Measurements from ENCODE around the gene BRD4. TPM values are rescaled to one million over a fixed set of nuclear protein-coding genes. Genes with fewer than 3 reads are reported as not detected.

The BRD4 gene
- total and polyA plus RNA-seq, 2 donors (not counting 3 experiments of a cell fraction or from before 2014, with no cell fraction given): 14.9 to 125 TPM

GRCh38 chr19:15253061-15253460, 79.3 kb downstream of the BRD4 start:
- FAIRE-seq (no peak), DNase-seq (ENCODE audit: low read depth, low spot score) (no peak)
- H3K36me3 ChIP-seq (ENCODE audit: control insufficient read depth in 2 of 2, extremely low read depth in 1 of 2, insufficient read depth in 2 of 2, low read length in 2 of 2): peaks cover 28 to 58% of the 10 kb centered on the region in 2 experiments
- peaks cover 42% of the 10 kb centered on the region for H3K4me1 ChIP-seq (ENCODE audit: control insufficient read depth, extremely low read depth, insufficient read depth, low read length)
- H3K27me3 ChIP-seq (ENCODE audit: control insufficient read depth in 2 of 2, insufficient read depth in 2 of 2, low read length in 2 of 2): no peaks in the 10 kb centered on the region
- dilution Hi-C loops (cut with MboI; ENCODE audit: extremely low pct_ligation_motif_present, low sequenced_read_pairs) (no loop called here), intact Hi-C loops (cut with micrococcal nuclease) (loop anchor here (5.0 to 10.0 kb wide), 2 partner anchors 148 to 164 kb away; partner anchors contain the start of genes AKAP8L and SYDE1)
- H3K9me3 ChIP-seq (replicated peaks; ENCODE audit: control insufficient read depth, insufficient read depth, low read length): no peaks in the 10 kb centered on the region
- H3K4me2 ChIP-seq (ENCODE audit: insufficient read depth, low read length): no peak overlapping the region
- peaks cover 16% of the 10 kb centered on the region for H3K79me2 ChIP-seq (ENCODE audit: control insufficient read depth, insufficient read depth, low read length)
- no peaks in the 10 kb centered on the region for H3K9me1 ChIP-seq (replicated peaks; ENCODE audit: control insufficient read depth, extremely low read depth, insufficient read depth, low read length)
- H4K20me1 ChIP-seq (replicated peaks; ENCODE audit: control insufficient read depth, extremely low read depth, insufficient read depth, low read length): no peaks in the 10 kb centered on the region
- H3K27ac ChIP-seq (ENCODE audit: insufficient read depth, low read depth, low read length): no peak overlapping the region
- H3K4me3 ChIP-seq (replicated peaks in 1 of 3; ENCODE audit: insufficient read depth in 1 of 3, low read depth in 1 of 3, low read length in 3 of 3): no peak overlapping the region
- ChIA-PET CTCF (interaction anchor here (1.8 to 3.4 kb wide), 5 partner anchors 51 to 161 kb away, joined by 5 to 15 read pairs (median 9); partner anchors contain the start of gene AKAP8), POLR2A (interaction anchor here (0.6 kb wide), 1 partner anchor 118 kb away, joined by 6 read pairs; no protein-coding TSS in a partner anchor)
- TF ChIP-seq MYC (IDR thresholded peaks at IDR 0.05; ENCODE audit: low read depth, low read length): no peak
- TF ChIP-seq POLR2A (IDR thresholded peaks at IDR 0.05; ENCODE audit: low read depth, low read length): no peak
- no peak for TF ChIP-seq CTCF (IDR thresholded peaks at IDR 0.05; ENCODE audit: extremely low read depth in 1 of 2, insufficient read depth in 1 of 2, low read depth in 1 of 2, low read length in 2 of 2)
- no peak for TF ChIP-seq MAX (IDR thresholded peaks at IDR 0.05; ENCODE audit: insufficient read depth, insufficient read length)
- TF ChIP-seq JUN (IDR thresholded peaks at IDR 0.05; ENCODE audit: borderline replicate concordance, insufficient read depth, insufficient read length, low read depth): no peak
- no peak for TF ChIP-seq GATA2 (IDR thresholded peaks at IDR 0.05; ENCODE audit: insufficient read depth, insufficient read length, low read depth, low read length)
- no peak for TF ChIP-seq FOS (IDR thresholded peaks at IDR 0.05; ENCODE audit: borderline replicate concordance, insufficient read depth, low read length)
- TF ChIP-seq POLR2AphosphoS5 (IDR thresholded peaks at IDR 0.05; ENCODE audit: insufficient read depth, low read depth, low read length): no peak
- TF ChIP-seq EZH2 (IDR thresholded peaks at IDR 0.05; ENCODE audit: borderline replicate concordance, low read depth, low read length, severe bottlenecking): no peak
- H2AFZ ChIP-seq (ENCODE audit: low read depth, low read length): no peak overlapping the region
- H3K9ac ChIP-seq (replicated peaks; ENCODE audit: extremely low read depth, insufficient read depth, low read length): no peak overlapping the region
- BruUV-seq (replicated peaks): no TSS peak
